ENCODE results near the gene KCNS1.

GRCh38 chr20:45119556-45120266, 18.8 kb upstream of the KCNS1 start:
- no peak for TF ChIP-seq EZH2 (IDR thresholded peaks at IDR 0.05; ENCODE audit: borderline replicate concordance, low read length)
- TF ChIP-seq CTCF (IDR thresholded peaks at IDR 0.05; ENCODE audit: low read length) = no peak

Data from OCI-LY1 (cell line).